Fibroblast of skin of right biceps (primary cell): ENCODE results near the gene MAP3K6.
A peak's percentile ranks its signal among the peaks of the same experiment; 100 is the strongest.
"Not testable (repeated sequence)": the region's sequence is repeated elsewhere in the genome, so short reads cannot be mapped to it uniquely, and the experiment has no call there.

Experiments
- DNase-seq: peaks from one replicate; pipeline ENCODE4 v3.0.0-alpha.2; 2013

Gene MAP3K6, protein sequence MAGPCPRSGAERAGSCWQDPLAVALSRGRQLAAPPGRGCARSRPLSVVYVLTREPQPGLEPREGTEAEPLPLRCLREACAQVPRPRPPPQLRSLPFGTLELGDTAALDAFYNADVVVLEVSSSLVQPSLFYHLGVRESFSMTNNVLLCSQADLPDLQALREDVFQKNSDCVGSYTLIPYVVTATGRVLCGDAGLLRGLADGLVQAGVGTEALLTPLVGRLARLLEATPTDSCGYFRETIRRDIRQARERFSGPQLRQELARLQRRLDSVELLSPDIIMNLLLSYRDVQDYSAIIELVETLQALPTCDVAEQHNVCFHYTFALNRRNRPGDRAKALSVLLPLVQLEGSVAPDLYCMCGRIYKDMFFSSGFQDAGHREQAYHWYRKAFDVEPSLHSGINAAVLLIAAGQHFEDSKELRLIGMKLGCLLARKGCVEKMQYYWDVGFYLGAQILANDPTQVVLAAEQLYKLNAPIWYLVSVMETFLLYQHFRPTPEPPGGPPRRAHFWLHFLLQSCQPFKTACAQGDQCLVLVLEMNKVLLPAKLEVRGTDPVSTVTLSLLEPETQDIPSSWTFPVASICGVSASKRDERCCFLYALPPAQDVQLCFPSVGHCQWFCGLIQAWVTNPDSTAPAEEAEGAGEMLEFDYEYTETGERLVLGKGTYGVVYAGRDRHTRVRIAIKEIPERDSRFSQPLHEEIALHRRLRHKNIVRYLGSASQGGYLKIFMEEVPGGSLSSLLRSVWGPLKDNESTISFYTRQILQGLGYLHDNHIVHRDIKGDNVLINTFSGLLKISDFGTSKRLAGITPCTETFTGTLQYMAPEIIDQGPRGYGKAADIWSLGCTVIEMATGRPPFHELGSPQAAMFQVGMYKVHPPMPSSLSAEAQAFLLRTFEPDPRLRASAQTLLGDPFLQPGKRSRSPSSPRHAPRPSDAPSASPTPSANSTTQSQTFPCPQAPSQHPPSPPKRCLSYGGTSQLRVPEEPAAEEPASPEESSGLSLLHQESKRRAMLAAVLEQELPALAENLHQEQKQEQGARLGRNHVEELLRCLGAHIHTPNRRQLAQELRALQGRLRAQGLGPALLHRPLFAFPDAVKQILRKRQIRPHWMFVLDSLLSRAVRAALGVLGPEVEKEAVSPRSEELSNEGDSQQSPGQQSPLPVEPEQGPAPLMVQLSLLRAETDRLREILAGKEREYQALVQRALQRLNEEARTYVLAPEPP (N-terminal part only)

DNA sequence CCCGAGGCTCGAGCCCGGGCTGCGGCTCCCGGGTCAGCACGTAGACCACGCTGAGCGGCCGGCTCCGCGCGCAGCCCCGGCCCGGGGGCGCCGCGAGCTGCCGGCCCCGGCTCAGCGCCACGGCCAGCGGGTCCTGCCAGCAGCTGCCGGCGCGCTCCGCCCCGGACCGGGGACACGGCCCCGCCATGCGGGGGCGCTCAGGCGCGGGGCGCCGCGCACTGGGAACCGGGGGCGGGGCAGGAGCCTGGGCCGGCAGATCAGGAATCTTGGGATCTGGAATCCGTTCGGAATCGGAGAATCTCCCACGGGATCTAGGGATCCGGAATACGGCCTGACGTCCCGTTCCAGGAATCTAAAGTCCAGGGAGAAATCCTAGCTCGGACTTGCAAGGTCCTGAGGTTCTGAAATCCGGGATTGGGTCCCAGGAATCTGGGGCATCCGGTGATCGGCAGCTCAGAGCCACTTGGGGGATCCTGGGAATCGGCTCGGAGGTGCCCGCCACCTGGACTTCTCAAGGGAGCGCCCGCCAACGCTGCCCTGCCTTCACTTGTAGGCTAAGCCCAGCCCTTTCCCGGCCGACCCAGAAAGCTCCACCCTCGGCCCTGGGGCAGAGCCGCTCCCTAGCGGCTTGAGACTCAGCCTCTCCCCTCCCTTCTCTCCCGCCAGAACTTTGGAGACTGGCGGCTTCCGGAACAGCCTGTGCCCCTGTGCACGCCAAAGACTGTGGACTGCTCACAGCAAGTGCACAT, at the start of gene MAP3K6:
Gene MAP3K6 (minus strand): TSS at position 551 of the 749 bp plus-strand sequence. CDS start 364 bp downstream, at position 187.
- peak; percentile 82 for DNase-seq

DNA sequence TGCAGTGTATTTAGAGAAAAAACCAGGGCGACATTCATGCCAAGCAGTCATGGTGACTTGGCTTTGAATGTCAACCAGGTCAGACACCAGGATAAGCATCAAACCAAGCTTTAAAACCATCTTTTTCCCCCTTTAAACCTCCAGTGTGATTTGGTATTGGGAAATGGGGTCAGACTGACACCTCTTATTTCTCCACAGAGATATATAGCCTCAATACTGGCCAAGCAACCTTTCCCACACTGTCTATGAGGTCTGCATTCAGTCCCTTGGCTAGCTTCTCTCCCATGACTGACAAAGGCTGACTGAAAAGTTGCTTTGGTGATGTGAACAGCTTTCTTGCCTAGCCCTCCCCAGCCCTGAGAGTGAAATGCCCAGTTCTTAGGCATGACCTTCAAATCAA, 47.3 kb upstream of the MAP3K6 start:
- DNase-seq, result no peak

DNA sequence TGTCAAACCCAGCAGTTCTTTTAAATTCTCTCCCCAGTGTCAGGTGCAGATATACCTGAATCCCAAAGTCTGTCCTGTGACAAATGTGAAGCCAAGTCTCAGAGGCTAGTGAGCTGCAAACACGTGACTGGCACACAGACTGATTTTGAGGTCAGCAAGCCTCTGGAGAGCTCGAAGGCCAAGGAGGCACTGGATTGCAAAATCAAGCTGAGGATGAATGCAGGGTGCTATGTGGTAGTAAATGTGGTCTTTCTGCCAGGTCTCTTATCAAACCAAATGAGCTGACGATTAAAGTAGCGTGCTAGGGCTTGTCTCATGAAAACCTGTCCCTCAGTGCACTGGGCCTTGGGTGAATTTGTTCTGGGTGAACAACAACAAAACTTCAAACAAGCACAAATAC, 46.2 kb upstream of the MAP3K6 start:
- no peak for DNase-seq

DNA sequence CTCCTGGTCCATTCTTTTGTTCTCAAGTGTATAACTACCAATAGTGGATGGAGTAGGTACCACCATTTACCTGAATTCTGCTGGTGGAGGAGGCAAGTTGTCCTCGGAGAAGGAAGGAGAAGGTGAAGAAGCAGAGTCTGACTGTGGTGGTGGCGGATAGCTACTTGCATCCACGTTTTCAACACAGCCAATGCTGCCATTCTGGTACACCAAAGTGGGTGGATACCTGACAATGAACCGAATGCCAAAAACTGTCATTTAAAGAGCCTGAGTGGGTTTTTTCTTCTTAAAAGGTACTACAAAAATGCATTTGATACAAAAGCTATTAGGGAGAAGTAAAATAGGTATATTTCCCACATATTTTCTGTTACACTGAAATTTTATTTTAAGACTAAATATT, 45.7 kb upstream of the MAP3K6 start:
- DNase-seq, result no peak

DNA sequence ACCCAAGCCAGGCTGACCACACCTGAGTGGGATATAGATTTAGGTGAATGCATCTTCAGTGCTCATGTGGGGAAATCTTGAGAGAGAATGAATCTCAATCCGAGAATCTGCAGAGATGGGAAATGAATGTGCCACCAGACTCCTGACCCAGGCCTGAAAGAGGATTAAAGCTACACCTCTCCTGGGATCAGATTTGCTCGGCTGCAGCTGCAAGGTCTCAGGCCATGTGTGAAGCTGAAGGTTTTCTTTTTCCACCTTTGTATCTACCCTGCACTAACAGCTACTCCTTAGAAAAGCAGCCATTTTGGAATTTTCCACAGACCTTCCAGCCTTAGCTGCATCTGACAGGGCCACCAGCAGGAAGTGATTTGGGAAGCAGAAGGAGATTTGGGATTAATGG, 43.9 kb upstream of the MAP3K6 start:
- DNase-seq, result no peak

DNA sequence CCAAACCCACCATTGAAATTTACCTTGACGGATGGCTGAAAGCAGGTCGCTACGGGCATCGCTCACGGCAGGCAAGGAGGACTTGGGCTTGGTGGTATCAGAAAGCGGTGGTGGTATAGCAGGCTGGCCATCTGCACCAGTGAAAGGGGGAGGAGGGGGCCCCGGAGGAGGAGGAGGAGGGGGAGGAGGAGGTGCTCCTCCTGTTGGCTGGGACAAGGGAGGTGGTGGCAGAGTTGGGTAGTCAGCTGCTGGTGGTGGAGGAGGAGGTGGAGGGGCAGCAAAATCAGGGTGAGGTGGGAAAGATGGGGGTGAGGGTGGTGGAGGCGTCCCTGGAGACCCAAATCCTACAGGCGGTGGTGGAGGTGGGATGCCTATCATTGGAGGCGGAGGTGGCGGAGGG, 42.9 kb upstream of the MAP3K6 start:
- DNase-seq, result no peak

DNA sequence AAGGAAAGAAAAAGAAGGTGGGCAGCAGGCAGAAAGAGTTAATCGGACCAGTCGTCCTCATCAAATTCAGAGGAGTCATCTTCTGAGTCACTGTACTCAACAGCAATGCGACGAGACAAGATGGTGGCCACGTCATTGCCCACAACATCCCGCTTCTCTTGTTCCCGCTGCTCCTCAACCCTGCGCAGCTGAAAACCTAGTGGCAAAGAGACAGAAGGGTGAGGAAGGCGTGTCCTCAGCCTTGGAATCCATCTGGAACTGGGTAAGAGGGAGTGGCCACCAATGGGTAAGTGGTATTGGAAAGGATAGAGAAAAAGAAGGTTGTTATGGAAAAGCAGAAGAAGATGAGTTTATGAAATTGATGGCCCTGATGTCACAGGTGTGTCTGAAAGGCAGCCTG, 41.4 kb upstream of the MAP3K6 start:
- peak; percentile 46 for DNase-seq

DNA sequence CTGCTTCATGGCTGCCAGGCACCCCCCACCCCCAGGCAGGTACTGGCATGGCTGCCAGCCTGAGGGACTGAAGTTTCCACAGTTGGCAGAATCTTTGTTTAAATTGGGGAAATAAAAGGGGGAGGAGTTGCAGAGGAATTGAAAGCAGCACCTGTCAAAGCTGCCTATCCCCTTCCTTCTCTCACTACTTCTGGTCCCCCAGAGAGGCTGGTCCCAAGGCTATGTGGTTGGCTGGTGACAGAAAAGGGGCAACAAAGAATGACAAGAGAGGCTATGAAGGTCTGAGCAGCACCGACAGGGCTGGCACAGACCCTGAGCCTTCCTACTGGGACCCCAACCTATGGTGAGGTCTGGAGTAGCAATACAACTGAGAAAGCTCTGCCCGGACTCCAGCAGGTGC, 40.0 kb upstream of the MAP3K6 start:
- not testable (repeated sequence) for DNase-seq

DNA sequence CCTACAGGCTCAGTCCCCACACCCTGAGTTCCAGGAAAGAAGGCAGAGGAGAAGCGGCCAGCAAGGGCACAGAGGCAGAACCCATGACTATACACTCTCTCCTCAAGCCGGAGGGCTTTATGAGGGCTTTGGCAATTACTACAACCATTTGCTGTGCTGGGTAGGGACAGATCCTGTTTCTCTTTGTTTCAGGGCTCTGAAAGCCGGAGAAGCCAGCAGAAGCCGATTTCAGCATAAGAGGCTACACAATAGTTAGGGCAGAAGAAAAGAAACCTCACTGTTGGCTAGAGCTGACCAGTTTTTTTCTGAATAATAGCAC, 39.6 kb upstream of the MAP3K6 start:
- DNase-seq, result no peak

DNA sequence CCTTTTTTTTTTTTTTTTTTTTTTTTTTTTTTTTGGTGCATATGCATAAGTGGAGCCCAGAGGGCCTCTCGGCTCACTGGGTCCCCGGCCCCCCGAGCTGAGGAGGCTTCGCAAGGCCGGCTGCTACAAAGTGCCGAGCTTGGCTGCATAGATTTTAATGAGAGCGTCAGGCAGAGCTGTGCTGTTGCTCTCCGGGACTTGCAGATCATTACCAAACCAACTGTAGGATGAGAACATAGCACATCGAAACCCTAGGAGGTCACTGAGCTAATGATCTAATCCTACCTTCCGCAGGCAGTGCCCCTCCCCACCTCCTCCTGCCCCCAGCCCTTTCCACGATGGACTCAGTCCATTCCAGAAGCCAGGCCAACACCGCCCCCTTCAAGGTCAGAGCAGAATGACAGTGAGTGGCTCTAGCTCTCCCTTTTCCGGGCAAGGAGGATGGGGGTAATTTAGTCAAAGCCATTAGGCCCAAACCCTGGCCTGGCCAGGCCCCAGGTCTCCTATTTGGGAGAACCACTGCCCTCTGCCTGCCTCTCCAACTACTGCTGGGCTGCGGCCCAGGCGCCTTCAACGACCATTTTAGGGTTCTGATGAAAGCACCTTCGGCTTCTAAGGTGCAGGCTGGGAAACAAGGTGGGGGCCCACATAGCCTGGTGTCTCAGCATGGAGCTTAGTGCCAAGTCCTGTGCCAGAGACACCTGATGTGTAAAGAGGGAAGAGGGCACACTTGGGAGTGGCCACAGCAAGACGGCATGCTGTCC, 39.0 kb upstream of the MAP3K6 start:
- not testable (repeated sequence) for DNase-seq

DNA sequence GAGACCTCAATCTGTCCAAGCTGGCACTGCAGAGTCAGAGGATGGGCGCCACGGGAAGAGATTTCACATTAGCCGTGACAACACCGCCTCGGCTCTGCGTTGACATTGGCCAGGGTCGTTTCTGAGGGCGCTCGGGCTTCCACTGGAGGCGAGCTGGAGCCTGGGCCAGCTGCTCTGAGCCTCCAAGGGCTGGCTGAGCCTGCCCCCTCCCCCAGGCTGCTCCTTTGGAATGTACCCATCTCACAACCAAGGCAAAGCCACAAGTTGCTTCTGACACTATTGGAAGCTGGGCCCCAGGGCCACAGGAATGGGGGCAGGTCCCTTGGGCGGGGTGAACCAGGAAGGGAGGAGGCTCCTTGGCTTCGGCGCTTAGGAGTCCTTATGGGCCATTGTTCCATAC, 38.3 kb upstream of the MAP3K6 start:
- peak; percentile 89 for DNase-seq

DNA sequence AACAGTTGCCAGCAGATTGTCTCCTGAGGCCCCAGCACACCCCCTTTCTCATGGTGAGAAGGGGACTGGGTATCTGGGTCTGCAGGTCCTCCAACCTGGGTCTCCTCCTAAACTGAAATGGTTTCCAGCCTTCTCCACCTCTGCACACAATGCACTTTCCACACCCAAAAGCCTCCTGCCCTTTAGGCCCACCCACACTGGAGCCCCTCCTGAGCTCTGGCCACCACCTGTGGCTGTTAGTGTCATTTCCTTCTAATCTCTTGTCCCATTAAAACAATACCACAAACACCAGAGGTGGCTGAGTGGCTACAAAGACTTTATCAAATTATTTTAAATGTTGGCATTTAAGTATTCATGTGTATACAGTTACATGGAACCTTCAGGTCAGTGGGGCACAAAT, 37.2 kb upstream of the MAP3K6 start:
- DNase-seq, result no peak

DNA sequence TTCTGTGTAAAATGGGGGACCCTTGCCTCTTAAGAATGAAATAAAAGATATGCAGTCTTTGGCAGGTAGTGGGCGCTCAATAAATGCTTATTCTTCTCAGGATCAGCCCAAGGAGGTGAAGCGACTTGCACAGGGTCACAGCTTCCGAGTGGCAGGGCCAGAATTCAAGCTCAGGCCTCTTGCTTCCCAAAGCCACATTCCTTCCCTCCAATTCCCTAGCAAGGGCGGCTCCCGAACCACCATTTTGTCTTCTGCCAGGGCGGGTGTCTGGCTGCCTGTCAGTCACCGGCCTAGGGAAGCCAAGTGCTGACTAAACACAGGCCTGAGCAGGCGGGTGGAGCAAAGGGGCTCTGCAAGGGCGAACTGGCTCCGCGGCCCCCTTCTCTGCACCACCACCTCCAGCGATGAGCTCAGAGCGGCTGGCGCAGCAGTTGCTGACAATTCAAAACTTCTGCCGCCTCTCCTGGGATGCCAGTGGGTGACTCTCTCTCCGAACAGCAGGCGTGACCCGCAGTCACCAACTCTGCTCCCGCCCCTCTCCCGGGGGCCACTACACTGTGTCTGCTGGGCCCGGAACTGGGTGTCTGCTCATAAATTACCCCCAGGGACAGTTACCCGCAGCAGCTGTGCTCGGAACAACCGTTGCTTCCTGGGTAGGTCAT, 36.4 kb upstream of the MAP3K6 start:
- peak; percentile 80 for DNase-seq

DNA sequence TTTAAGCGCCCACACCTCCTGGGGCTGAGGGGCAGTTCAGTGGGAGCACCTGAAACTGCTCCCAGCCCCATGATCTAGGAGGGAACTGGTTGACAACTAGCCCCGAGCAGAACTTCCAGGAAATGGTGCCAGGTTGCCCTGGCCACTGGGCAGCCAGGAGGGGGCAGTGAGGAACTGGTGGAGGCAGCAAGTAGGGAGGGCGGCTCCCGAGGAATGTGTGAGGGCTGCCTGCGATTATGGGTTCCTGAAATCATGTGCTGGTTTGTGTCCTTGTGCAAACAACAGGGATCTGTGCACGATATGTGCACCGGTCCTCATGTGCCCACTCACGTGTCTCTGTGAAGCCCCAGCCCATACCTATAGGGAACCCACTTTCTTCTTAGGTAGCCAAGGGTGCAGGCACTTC, 35.6 kb upstream of the MAP3K6 start:
- peak; percentile 47 for DNase-seq

DNA sequence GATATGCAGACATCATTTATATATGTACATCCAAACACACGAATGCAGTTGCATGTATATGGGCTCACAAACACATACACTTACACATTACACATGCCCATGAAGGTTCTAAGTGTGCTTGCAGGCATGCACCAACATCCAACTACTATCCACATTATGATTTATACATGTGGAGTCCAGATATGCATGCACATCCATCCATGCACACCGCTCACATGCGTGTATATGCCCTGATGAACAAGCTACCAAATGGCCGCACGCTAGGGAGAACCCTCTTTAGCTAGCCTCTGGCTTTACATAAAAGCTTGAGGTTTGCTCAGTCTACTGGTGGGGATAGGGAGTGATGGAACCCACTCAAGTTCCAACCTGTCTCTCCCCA, 34.2 kb upstream of the MAP3K6 start:
- no peak for DNase-seq

DNA sequence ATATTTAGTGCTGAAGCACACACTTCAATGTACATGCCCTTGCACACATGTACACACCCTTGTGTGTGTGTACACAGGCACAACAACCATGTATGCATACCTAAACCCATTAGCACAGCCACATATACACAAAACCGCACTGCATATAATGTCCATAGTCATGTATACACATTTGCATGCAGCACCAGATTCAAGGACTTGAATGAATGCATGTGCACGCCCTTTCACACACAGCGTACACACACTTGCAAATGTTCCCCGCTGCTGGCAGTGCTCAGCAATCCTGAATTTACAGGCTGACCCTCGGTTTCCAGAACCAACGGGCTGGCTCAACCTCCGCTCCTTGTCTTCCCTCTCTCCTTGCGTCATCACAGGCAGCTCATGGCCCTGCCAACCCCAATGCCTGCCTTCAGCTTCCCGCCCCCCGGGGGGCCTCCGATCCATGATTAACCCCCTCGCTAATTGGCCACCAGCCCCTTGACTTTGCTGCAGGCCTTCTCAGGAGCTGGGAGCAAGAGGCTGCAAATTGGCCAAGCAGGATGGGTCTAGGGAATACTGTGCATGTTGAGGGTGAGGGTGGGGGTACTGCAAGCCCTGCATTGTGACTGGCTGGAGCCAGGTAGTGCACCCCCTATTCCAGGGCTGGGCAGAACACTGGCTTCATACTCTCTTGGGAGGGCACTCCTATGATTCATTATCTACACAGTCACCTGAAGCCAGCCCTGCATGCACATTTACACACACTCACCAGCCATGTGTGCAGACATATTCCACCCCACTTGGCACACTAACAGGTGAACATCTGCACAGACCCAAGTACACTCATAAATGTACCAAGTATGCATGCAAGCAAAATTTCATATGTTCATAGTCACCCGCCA, 33.6 kb upstream of the MAP3K6 start:
- DNase-seq, result no peak

DNA sequence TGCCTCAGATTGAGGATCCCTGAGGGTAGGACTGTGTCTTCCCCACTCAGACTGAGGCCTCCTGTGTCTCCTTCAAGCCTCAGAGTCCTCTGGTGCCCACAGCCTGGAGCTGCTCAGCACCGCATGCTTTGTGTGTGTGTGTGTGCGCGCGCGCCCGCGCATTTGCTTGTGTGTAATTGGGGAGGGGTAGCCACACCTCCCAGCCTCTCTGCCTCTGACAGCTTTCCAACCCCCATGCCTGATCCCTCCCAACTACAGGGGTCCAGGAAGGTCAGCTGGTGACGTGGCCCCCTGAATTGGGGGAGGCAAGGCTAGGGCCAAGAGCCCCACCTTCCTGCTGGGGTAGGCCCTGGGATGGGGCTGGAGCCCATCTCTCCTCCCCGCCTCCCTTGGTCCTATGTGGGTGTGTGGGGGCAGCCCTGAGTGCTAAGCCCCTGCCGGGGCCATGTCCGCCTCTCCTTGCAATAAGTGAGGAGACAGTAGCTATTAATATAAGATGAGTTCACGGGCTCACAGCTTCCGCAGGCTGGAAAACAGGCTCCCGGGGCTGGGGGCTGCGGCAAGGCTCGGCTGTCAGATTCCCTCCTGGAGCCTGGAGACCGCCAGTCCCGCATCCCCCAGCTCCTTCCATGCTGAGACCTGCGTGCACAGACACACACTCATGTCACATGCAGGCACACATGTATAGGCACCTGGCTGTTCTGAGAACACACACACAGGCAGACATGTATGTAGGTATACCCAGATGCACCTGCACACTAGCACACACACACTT, 32.7 kb upstream of the MAP3K6 start:
- no peak for DNase-seq

DNA sequence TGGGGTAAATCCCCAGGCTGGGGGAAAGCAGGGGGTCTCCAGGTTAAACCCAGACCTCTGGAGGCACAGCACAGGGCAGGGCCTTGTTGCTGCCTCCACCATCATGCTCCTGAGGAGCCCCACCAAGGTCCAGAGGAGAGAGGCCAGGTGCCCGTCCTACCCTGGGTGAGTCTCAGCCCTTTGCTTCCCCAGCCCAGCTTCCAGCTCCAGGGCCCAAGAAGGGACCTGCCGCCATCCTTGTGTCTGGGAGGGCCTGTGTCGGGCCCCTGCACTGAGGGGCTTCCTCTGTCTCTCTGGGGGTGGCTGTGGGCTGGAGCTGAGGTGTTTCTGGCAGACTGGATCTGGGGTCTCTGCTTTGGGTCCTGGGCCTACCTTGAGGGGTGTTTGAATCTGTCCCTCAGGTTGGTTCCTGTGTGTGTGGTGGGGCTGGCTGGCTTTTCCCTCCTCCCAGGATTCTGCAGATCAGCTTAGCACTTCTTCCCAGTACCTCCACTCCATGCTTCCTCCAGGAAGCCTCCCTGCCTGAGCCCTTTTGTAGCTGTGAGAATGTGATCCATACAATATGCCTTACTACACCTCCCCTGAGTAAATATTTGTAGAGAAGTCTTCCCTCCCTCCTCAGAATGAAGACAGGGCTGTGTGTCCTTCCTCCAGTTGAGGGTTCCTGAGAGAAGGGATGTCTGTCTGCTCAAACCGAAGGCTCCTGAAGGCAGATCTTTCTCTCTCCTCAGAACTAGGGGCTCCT, 31.8 kb upstream of the MAP3K6 start:
- no peak for DNase-seq

DNA sequence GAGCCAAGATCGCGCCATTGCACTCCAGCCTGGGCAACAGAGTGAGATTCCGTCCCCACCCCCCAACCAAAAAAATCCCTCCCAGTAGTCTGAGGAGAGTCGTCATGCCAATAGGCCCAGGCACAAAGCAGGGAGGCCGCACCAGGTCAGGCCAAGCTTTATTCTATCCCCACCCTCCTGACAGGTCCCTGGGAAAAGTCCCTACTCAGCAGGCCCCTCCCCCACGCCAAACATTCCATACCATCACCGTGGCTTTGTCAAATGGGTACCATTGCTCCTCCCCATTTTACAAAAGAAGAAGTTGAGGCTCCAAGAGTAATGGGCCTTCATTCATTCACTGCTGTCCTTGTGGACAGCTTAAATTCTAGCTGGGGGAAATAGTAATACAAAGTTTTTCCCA, 31.0 kb upstream of the MAP3K6 start:
- no peak for DNase-seq
